ENCODE data around the gene SORL1. TPM values are rescaled to one million over a fixed set of nuclear protein-coding genes. Genes with fewer than 3 reads are reported as not detected.

The SORL1 gene
- total and polyA plus RNA-seq, 2 of the 13 experiments (the other 11 are each of a cell fraction or from before 2014, with no cell fraction given): 21.3 to 148 TPM

GRCh38 chr11:121604152-121604551 lies 152.0 kb downstream of the SORL1 start:
- ChIA-PET CTCF (ENCODE audit: low intra/inter-chr PET ratio, low total read pairs) (no interaction called here), POLR2A (no interaction called here)
- no peaks in the 10 kb centered on the region for H3K27me3 ChIP-seq (ENCODE audit: control insufficient read depth in 1 of 2, insufficient read depth in 2 of 2, low read length in 2 of 2)
- no TSS peak for BruUV-seq (replicated peaks)
- ATAC-seq (peak; percentile 83), DNase-seq (ENCODE audit: low spot score) (peak; percentile 7), FAIRE-seq (no peak)
- H3K4me2 ChIP-seq (ENCODE audit: low read depth, low read length): no peak overlapping the region
- intact Hi-C loops (cut with micrococcal nuclease; ENCODE audit: unreplicated experiment) (no loop called here), in situ Hi-C loops (cut with HindIII; ENCODE audit: extremely low pct_ligation_motif_present, low pct_unique_long_range_greater_than_20kb) (no loop called here)
- H2AFZ ChIP-seq (ENCODE audit: low read length): no peak overlapping the region
- H3K4me3 ChIP-seq (replicated peaks in 1 of 3; ENCODE audit: insufficient read depth in 1 of 3, low read depth in 2 of 3, low read length in 3 of 3): no peak overlapping the region
- 90% methylated on average over 2 of the region's 13 CpGs for WGBS (ENCODE audit: low lambda C conversion rate)
- no peaks in the 10 kb centered on the region for H3K79me2 ChIP-seq (ENCODE audit: insufficient read depth, low read length)
- H3K36me3 ChIP-seq (replicated peaks in 1 of 2; ENCODE audit: control insufficient read depth in 1 of 2, insufficient read depth in 2 of 2, low read length in 2 of 2): peaks cover 55 to 76% of the 10 kb centered on the region in 2 experiments
- peaks cover 5% of the 10 kb centered on the region; the same call in 1 of the 2 replicates for H4K20me1 ChIP-seq (ENCODE audit: insufficient read depth, low read length)
- peaks cover 28% of the 10 kb centered on the region for H3K4me1 ChIP-seq (ENCODE audit: insufficient read depth, low read length)
- H3K9ac ChIP-seq (ENCODE audit: insufficient read depth, low read depth, low read length): no peak overlapping the region
- H3K9me3 ChIP-seq (ENCODE audit: low read length): no peaks in the 10 kb centered on the region
- peak overlapping the region; percentile 34 for H3K27ac ChIP-seq (ENCODE audit: extremely low read length, insufficient read depth, low read length)
- TF ChIP-seq TEAD3 (CRISPR knock-in tag; optimal IDR thresholded peaks at IDR 0.05; ENCODE audit: borderline replicate concordance) (no peak), NFKBIZ (CRISPR knock-in tag; IDR thresholded peaks at IDR 0.05) (no peak), ZNF101 (CRISPR knock-in tag; IDR thresholded peaks at IDR 0.05; ENCODE audit: borderline replicate concordance, low read depth) (no peak), NAIF1 (CRISPR knock-in tag; IDR thresholded peaks at IDR 0.05; ENCODE audit: borderline replicate concordance) (no peak), LCORL (IDR thresholded peaks at IDR 0.05) (no peak), LCORL (CRISPR knock-in tag; IDR thresholded peaks at IDR 0.05) (peak; percentile 44; the same call in 1 of the 2 replicates), NR2F2 (IDR thresholded peaks at IDR 0.05; ENCODE audit: borderline replicate concordance, low read depth) (0 out of 2 replicates have a peak, but pooled peaks have one; percentile 27), BATF2 (CRISPR knock-in tag; IDR thresholded peaks at IDR 0.05) (no peak), ZNF430 (CRISPR knock-in tag; IDR thresholded peaks at IDR 0.05) (no peak), ZNF605 (CRISPR knock-in tag; IDR thresholded peaks at IDR 0.05) (no peak), GABPB1 (CRISPR knock-in tag; IDR thresholded peaks at IDR 0.05) (no peak), ZNF644 (CRISPR knock-in tag; IDR thresholded peaks at IDR 0.05; ENCODE audit: low read depth) (no peak), CEBPB (IDR thresholded peaks at IDR 0.05; ENCODE audit: borderline replicate concordance, low read depth, low read length) (peak; percentile 69; the same call in 1 of the 2 replicates), PHF21A (CRISPR knock-in tag; IDR thresholded peaks at IDR 0.05) (peak; percentile 41; the same call in 1 of the 2 replicates), ZBTB37 (CRISPR knock-in tag; IDR thresholded peaks at IDR 0.05) (no peak), CEBPG (CRISPR knock-in tag; IDR thresholded peaks at IDR 0.05) (peak; percentile 55; the same call in 1 of the 2 replicates), EZH2 (conservative IDR thresholded peaks at IDR 0.05; ENCODE audit: low read depth, low read length) (no peak), FUBP1 (CRISPR knock-in tag; IDR thresholded peaks at IDR 0.05; ENCODE audit: borderline replicate concordance) (no peak), ZNF275 (CRISPR knock-in tag; IDR thresholded peaks at IDR 0.05; ENCODE audit: borderline replicate concordance) (no peak), ASH2L (IDR thresholded peaks at IDR 0.05; ENCODE audit: insufficient read length, low read depth, low read length) (no peak), HDAC6 (IDR thresholded peaks at IDR 0.05; ENCODE audit: low read depth, low read length) (no peak), ZSCAN21 (CRISPR knock-in tag; IDR thresholded peaks at IDR 0.05; ENCODE audit: borderline replicate concordance) (no peak)

All from HepG2 (cell line).